Omental fat pad (tissue), 4 donors: ENCODE results near the gene SIAH2. TPM values are rescaled to one million over a fixed set of nuclear protein-coding genes. Genes with fewer than 3 reads are reported as not detected.

ENCODE experiments used
- ATAC-seq: fragments of 150-250 bp; one replicate; pipeline ENCODE4 v1.9.1; 2016; ENCODE audit warnings: mild to moderate bottlenecking, moderate library complexity; ENCODE audit not compliant: low FRiP score
- DNase-seq: peaks from one replicate; pipeline ENCODE4 v3.0.0-alpha.2; 2019; ENCODE audit warnings: low spot score
- CTCF ChIP-seq, 3 donors: fragments of 450-650 bp; IDR thresholded peaks; one replicate each; pipeline ENCODE4 v1.5.1; 2016 to 2017; ENCODE audit warnings: antibody characterized with exemption in 3 of 3, mild to moderate bottlenecking in 3 of 3, moderate library complexity in 2 of 3
- total RNA-seq, 4 donors: library from RNA; depleted of rRNA; stranded (reverse); fragments of >200 nt; gene quantifications; one replicate each; pipeline ENCODE4 v1.1.0, GENCODE V29; 2016

The SIAH2 gene
- total RNA-seq, 4 donors from 2014 or later, result 30.6 to 45.3 (median 32.1) TPM

GRCh38 chr3:150745832-150746231 lies 17.1 kb downstream of the SIAH2 start:
- no peak for ATAC-seq
- TF ChIP-seq CTCF (IDR thresholded peaks at IDR 0.05), result no peak
- no peak for DNase-seq

- no peak for TF ChIP-seq CTCF (IDR thresholded peaks at IDR 0.05)
- ATAC-seq (no peak), DNase-seq (no peak)
Observed at GRCh38 chr3:150744919-150745211, 18.1 kb downstream of the SIAH2 start.

GRCh38 chr3:150744041-150744918 lies 18.7 kb downstream of the SIAH2 start:
- no peak for TF ChIP-seq CTCF (IDR thresholded peaks at IDR 0.05)
- ATAC-seq, result no peak
- DNase-seq, result no peak

GRCh38 chr3:150743508-150743907 lies 19.5 kb downstream of the SIAH2 start:
- no peak for DNase-seq
- ATAC-seq, result no peak
- TF ChIP-seq CTCF (IDR thresholded peaks at IDR 0.05), result no peak

- ATAC-seq, result no peak
- no peak for DNase-seq
- TF ChIP-seq CTCF (IDR thresholded peaks at IDR 0.05), result no peak
Observed at GRCh38 chr3:150742679-150743078, 20.3 kb downstream of the SIAH2 start.

GRCh38 chr3:150742141-150742523 lies 20.8 kb downstream of the SIAH2 start:
- TF ChIP-seq CTCF (IDR thresholded peaks at IDR 0.05), result no peak
- no peak for DNase-seq

GRCh38 chr3:150741497-150742140 lies 21.4 kb downstream of the SIAH2 start:
- DNase-seq (no peak), ATAC-seq (no peak)
- TF ChIP-seq CTCF (IDR thresholded peaks at IDR 0.05), result no peak

More at GRCh38 chr3:150742141-150742523, 20.8 kb downstream of the SIAH2 start:
- no peak for ATAC-seq
